Neural cell (in vitro differentiated cells): Measurements from ENCODE around the gene METTL24. TPM values are rescaled to one million over a fixed set of nuclear protein-coding genes. Genes with fewer than 3 reads are reported as not detected.
A peak's percentile ranks its signal among the peaks of the same experiment; 100 is the strongest.

ENCODE experiments used
- H2AFZ ChIP-seq: fragments of 200-600, 300-800 bp; sonication (generic), shearing (Covaris generic); 2 replicates; pipeline ENCODE4 v1.6.0; 2014; ENCODE audit warnings: low read depth, mild to moderate bottlenecking, antibody characterized with exemption, low read length, moderate library complexity
- H3F3A ChIP-seq: fragments of 200-600 bp; shearing (Covaris generic); 2 replicates; pipeline ENCODE4 v1.6.1; 2016; ENCODE audit warnings: mild to moderate bottlenecking, moderate library complexity, mixed read lengths, antibody characterized with exemption, low read length; ENCODE audit not compliant: insufficient read depth, poor library complexity, severe bottlenecking
- H3K27ac ChIP-seq: fragments of 200-600, 300-800 bp; sonication (generic), shearing (Covaris generic); 2 replicates; pipeline ENCODE4 v1.5.1; 2014; ENCODE audit warnings: mild to moderate bottlenecking, low read length, moderate library complexity
- H3K27me3 ChIP-seq: fragments of 300-800, 200-600 bp; sonication (generic), shearing (Covaris generic); 2 replicates; pipeline ENCODE4 v1.6.0; 2014; ENCODE audit warnings: mild to moderate bottlenecking, low read depth, low read length, moderate library complexity; ENCODE audit not compliant: insufficient read depth
- H3K36me3 ChIP-seq: fragments of 300-800, 200-600 bp; sonication (generic), shearing (Covaris generic); 2 replicates; pipeline ENCODE4 v1.5.1; 2014; ENCODE audit warnings: mild to moderate bottlenecking, antibody characterized with exemption, low read length, moderate library complexity; ENCODE audit not compliant: insufficient read depth
- H3K4me2 ChIP-seq: fragments of 300-800, 200-600 bp; sonication (generic), shearing (Covaris generic); 2 replicates; pipeline ENCODE4 v1.6.0; 2014; ENCODE audit warnings: mild to moderate bottlenecking, low read length
- H3K4me3 ChIP-seq: fragments of 300-800, 200-600 bp; sonication (generic), shearing (Covaris generic); 2 replicates; pipeline ENCODE4 v1.5.1; 2014; ENCODE audit warnings: mild to moderate bottlenecking, low read length, moderate library complexity
- H3K79me2 ChIP-seq: fragments of 200-600 bp; shearing (Covaris generic); replicated peaks from 2 replicates; pipeline ENCODE4 v1.6.0; 2014; ENCODE audit warnings: mild to moderate bottlenecking, low read length, moderate library complexity; ENCODE audit not compliant: insufficient read depth
- H3K9ac ChIP-seq: fragments of 300-800, 200-600 bp; sonication (generic), shearing (Covaris generic); 2 replicates; pipeline ENCODE4 v1.6.1; 2016; ENCODE audit warnings: mild to moderate bottlenecking, low read length, mixed read lengths
- H3K9me2 ChIP-seq: fragments of 200-600 bp; shearing (Covaris generic); 2 replicates; pipeline ENCODE4 v1.6.1; 2016; ENCODE audit warnings: mild to moderate bottlenecking, low read length, mixed read lengths; ENCODE audit not compliant: insufficient read depth
- H3K9me3 ChIP-seq: fragments of 200-600, 300-800 bp; sonication (generic), shearing (Covaris generic); 2 replicates; pipeline ENCODE4 v1.6.1; 2016; ENCODE audit warnings: mild to moderate bottlenecking, mixed run types, low read length, moderate library complexity, mixed read lengths
- H4K20me1 ChIP-seq: fragments of 200-600 bp; shearing (Covaris generic); 2 replicates; pipeline ENCODE4 v1.6.1; 2016; ENCODE audit warnings: mild to moderate bottlenecking, mixed run types; ENCODE audit not compliant: insufficient read depth
- CTCF ChIP-seq: fragments of 450-650 bp; IDR thresholded peaks from 2 replicates; pipeline ENCODE4 v1.5.1; 2014; ENCODE audit warnings: antibody characterized with exemption, mild to moderate bottlenecking, moderate library complexity; ENCODE audit not compliant: poor library complexity, severe bottlenecking
- EP300 ChIP-seq: fragments of 450-650 bp; conservative IDR thresholded peaks from 2 replicates; pipeline ENCODE4 v1.6.1; 2014; ENCODE audit warnings: antibody characterized with exemption, mild to moderate bottlenecking, moderate library complexity; ENCODE audit not compliant: poor library complexity, severe bottlenecking
- EZH2 ChIP-seq: fragments of 200-600, 300-800 bp; shearing (Covaris generic), sonication (generic); IDR thresholded peaks from 2 replicates; pipeline ENCODE4 v1.6.1; 2014; ENCODE audit warnings: antibody characterized with exemption, low read length, borderline replicate concordance, mild to moderate bottlenecking; ENCODE audit not compliant: insufficient read depth, poor library complexity, severe bottlenecking
- MXI1 ChIP-seq: fragments of 450-650 bp; conservative IDR thresholded peaks from 2 replicates; pipeline ENCODE4 v1.6.1; 2014; ENCODE audit warnings: antibody characterized with exemption, mild to moderate bottlenecking; ENCODE audit not compliant: poor library complexity, severe bottlenecking
- POLR2AphosphoS5 ChIP-seq: IDR thresholded peaks from 2 replicates; pipeline ENCODE4 v1.6.1; 2012
- RAD21 ChIP-seq: fragments of 450-650 bp; conservative IDR thresholded peaks from 2 replicates; pipeline ENCODE4 v1.6.1; 2014; ENCODE audit warnings: antibody characterized with exemption, mild to moderate bottlenecking, moderate library complexity
- REST ChIP-seq: IDR thresholded peaks from 2 replicates; pipeline ENCODE4 v1.6.1; 2012; ENCODE audit warnings: borderline replicate concordance
- SMC3 ChIP-seq: fragments of 450-650 bp; conservative IDR thresholded peaks from 2 replicates; pipeline ENCODE4 v1.6.1; 2014; ENCODE audit warnings: antibody characterized with exemption, mild to moderate bottlenecking, moderate library complexity; ENCODE audit not compliant: poor library complexity
- TAF1 ChIP-seq: IDR thresholded peaks from 2 replicates; pipeline ENCODE4 v1.6.1; 2012; ENCODE audit warnings: low read depth
- polyA minus RNA-seq: library from RNA; depleted of rRNA, polyadenylated mRNA; stranded (reverse); fragments of >200 nt; gene quantifications from 2 replicates; pipeline ENCODE4 v1.2.3, GENCODE V29; 2014
- polyA plus RNA-seq: library from polyadenylated mRNA; depleted of rRNA; stranded (reverse); fragments of >200 nt; gene quantifications from 2 replicates; pipeline ENCODE4 v1.2.3, GENCODE V29; 2014

The METTL24 gene
- polyA plus RNA-seq: not detected in 2 replicates
- 0.73 and 0.81 TPM in 2 replicates for polyA minus RNA-seq

GRCh38 chr6:110357664-110358552 lies at the start of gene METTL24:
TSS of gene METTL24 (minus strand) at chr6:110358349. CDS start at chr6:110358272, 77 bp downstream.
- no peak within 1 kb of the TSS for H3K27ac ChIP-seq
- no peaks in the 10 kb centered on the region for H4K20me1 ChIP-seq
- no peak within 1 kb of the TSS for H3K4me2 ChIP-seq
- no peaks in the 10 kb centered on the region for H3K36me3 ChIP-seq
- peaks cover 18% of the 10 kb centered on the region for H3K27me3 ChIP-seq
- no peaks in the 10 kb centered on the region for H3F3A ChIP-seq
- no peak within 1 kb of the TSS for H2AFZ ChIP-seq
- H3K9ac ChIP-seq: peak within 1 kb of the TSS; percentile 29
- no peaks in the 10 kb centered on the region for H3K79me2 ChIP-seq
- H3K9me2 ChIP-seq: no peaks in the 10 kb centered on the region
- H3K4me3 ChIP-seq: peak within 1 kb of the TSS; percentile 57
- peaks cover 3% of the 10 kb centered on the region for H3K9me3 ChIP-seq
- no peak for TF ChIP-seq SMC3
- peak; percentile 12 for TF ChIP-seq CTCF
- no peak for TF ChIP-seq TAF1

GRCh38 chr6:110404607-110405006 lies 46.5 kb upstream of the METTL24 start:
- Histone ChIP-seq H3K4me3 (no peak overlapping the region), H3K27ac (no peak overlapping the region), H4K20me1 (no peaks in the 10 kb centered on the region), H3K4me2 (no peak overlapping the region), H3K27me3 (no peaks in the 10 kb centered on the region), H3K36me3 (no peaks in the 10 kb centered on the region), H3F3A (no peaks in the 10 kb centered on the region), H3K9me2 (no peaks in the 10 kb centered on the region), H3K9me3 (no peaks in the 10 kb centered on the region), H2AFZ (no peak overlapping the region), H3K9ac (no peak overlapping the region), H3K79me2 (no peaks in the 10 kb centered on the region)
- TF ChIP-seq RAD21: no peak
- no peak for TF ChIP-seq MXI1
- no peak for TF ChIP-seq POLR2AphosphoS5
- no peak for TF ChIP-seq TAF1
- TF ChIP-seq SMC3: no peak
- TF ChIP-seq EP300: no peak
- TF ChIP-seq EZH2: no peak
- no peak for TF ChIP-seq CTCF
- no peak for TF ChIP-seq REST
